NT2/D1 (cell line): ENCODE data around the gene L3MBTL4.

ENCODE experiments used
- YY1 ChIP-seq: IDR thresholded peaks from 2 replicates; pipeline ENCODE4 v1.6.1; 2011; ENCODE audit not compliant: insufficient read length, insufficient read depth
- ZNF274 ChIP-seq: IDR thresholded peaks from 2 replicates; pipeline ENCODE4 v1.6.1; 2011; ENCODE audit warnings: mild to moderate bottlenecking, low read depth, low read length

DNA sequence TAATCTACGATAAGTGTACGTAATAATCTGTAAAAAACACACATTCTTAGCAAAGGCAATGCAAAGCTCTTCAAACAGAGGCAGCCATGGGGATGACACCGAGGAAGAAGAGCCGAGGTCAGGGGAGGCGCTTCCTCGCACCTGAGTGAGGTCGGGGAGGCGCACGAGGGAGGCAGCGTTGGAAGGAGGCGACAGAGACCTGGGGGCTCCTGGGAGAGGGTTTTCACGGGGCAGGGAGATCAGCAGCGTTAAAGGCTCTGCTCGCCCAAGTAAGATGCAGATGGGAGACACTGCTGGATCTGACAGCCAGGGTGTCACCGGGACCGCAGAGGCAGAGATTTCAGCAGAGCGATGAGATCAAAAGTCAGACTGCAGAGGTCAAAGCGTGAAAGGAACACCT, 143.1 kb downstream of the L3MBTL4 start:
- TF ChIP-seq ZNF274 (no peak), YY1 (no peak)
